Measurements from ENCODE around the gene SHBG. TPM values are rescaled to one million over a fixed set of nuclear protein-coding genes. Genes with fewer than 3 reads are reported as not detected.

SHBG gene
- total and polyA plus RNA-seq, 2 of the 4 experiments (the other 2 are of a cell fraction): 0.36 to 0.38 TPM

- no peak for TF ChIP-seq RCOR1 (IDR thresholded peaks at IDR 0.05; ENCODE audit: insufficient replicate concordance, low read length)
- no peak for TF ChIP-seq RFX5 (IDR thresholded peaks at IDR 0.05; ENCODE audit: low read depth, low read length)
- no peak for TF ChIP-seq USF2 (IDR thresholded peaks at IDR 0.05; ENCODE audit: low read depth, low read length)
- no peak for TF ChIP-seq POLR2A (IDR thresholded peaks at IDR 0.05; ENCODE audit: low read depth, low read length)
- no peak for TF ChIP-seq MAFK (IDR thresholded peaks at IDR 0.05; ENCODE audit: low read depth, low read length)
- TF ChIP-seq CHD1 (IDR thresholded peaks at IDR 0.05; ENCODE audit: low read depth, low read length): no peak
Observed at GRCh38 chr17:7615265-7615747, 14.6 kb upstream of the SHBG start (continued).

- Histone ChIP-seq H3K4ac (ENCODE audit: low read depth, low read length) (no peak overlapping the region), H2BK5ac (ENCODE audit: low read depth, low read length, poor library complexity, severe bottlenecking) (no peak overlapping the region), H4K20me1 (ENCODE audit: insufficient read depth, low read length) (peaks cover 8% of the 10 kb centered on the region; the same call in 1 of the 2 replicates), H3K9me1 (ENCODE audit: insufficient read depth, low read length) (peaks cover 3% of the 10 kb centered on the region; the same call in 1 of the 2 replicates), H3K4me3 (ENCODE audit: insufficient read depth, low read depth, low read length) (no peak overlapping the region), H3K23ac (ENCODE audit: low read depth, low read length) (no peak overlapping the region), H2BK120ac (ENCODE audit: low read depth, low read length) (no peak overlapping the region), H3K9me3 (ENCODE audit: control insufficient read depth, insufficient read depth, low read length) (no peaks in the 10 kb centered on the region), H3K9ac (ENCODE audit: low read depth, low read length) (no peak overlapping the region), H2AK5ac (ENCODE audit: low read depth, low read length) (no peak overlapping the region), H2AFZ (replicated peaks; ENCODE audit: low read length, poor library complexity) (no peak overlapping the region), H2BK15ac (ENCODE audit: low read depth, low read length) (no peak overlapping the region), H3K4me2 (ENCODE audit: low read depth, low read length) (no peak overlapping the region), H3K27me3 (ENCODE audit: control insufficient read depth, insufficient read depth, low read length) (no peaks in the 10 kb centered on the region; the same call in 1 of the 2 replicates), H3K18ac (ENCODE audit: low read depth, low read length) (no peak overlapping the region), H3K36me3 (ENCODE audit: control insufficient read depth, insufficient read depth, low read length) (no peaks in the 10 kb centered on the region), H3K4me1 (ENCODE audit: control insufficient read depth, insufficient read depth, low read length) (peaks cover 1% of the 10 kb centered on the region; the same call in 1 of the 2 replicates), H3K14ac (replicated peaks; ENCODE audit: low read depth, low read length) (no peak overlapping the region), H3K79me1 (ENCODE audit: low read depth in 1 of 2, low read length in 2 of 2) (peaks cover 6 to 7% of the 10 kb centered on the region in 2 experiments; a peak in 3 of 4 replicates), H2BK20ac (ENCODE audit: low read depth, low read length) (no peak overlapping the region), H3K27ac (ENCODE audit: insufficient read depth, low read length) (no peak overlapping the region), H4K91ac (ENCODE audit: insufficient read depth, low read depth, low read length) (no peak overlapping the region), H2AK9ac (replicated peaks; ENCODE audit: low read depth, low read length, poor library complexity) (no peak overlapping the region), H4K5ac (ENCODE audit: low read depth, low read length) (no peak overlapping the region), H3K56ac (ENCODE audit: extremely low read depth, insufficient read depth, low read length) (no peak overlapping the region), H4K8ac (ENCODE audit: low read depth in 2 of 2, low read length in 2 of 2) (no peak overlapping the region)
- ChIA-PET CTCF (interaction anchor here (1.4 kb wide), 1 partner anchor 14 kb away, joined by 3 read pairs; no protein-coding TSS in a partner anchor), POLR2A (ENCODE audit: unreplicated experiment) (no interaction called here)
- intact Hi-C loops (cut with micrococcal nuclease) (no loop called here), dilution Hi-C loops (cut with HindIII; ENCODE audit: low sequenced_read_pairs, unreplicated experiment) (no loop called here), in situ Hi-C loops (cut with MboI; ENCODE audit: low sequenced_read_pairs) (no loop called here)
- ATAC-seq (ENCODE audit: low read depth) (no peak), DNase-seq (no peak)
- BruUV-seq (replicated peaks): no TSS peak
- TF ChIP-seq BHLHE40 (IDR thresholded peaks at IDR 0.05; ENCODE audit: low read depth, low read length) (no peak), POLR2A (IDR thresholded peaks at IDR 0.05; ENCODE audit: low read depth, low read length) (no peak), RCOR1 (IDR thresholded peaks at IDR 0.05; ENCODE audit: insufficient replicate concordance, low read length) (no peak), MXI1 (IDR thresholded peaks at IDR 0.05; ENCODE audit: borderline replicate concordance, low read depth, low read length) (no peak), MAFK (IDR thresholded peaks at IDR 0.05; ENCODE audit: low read depth, low read length) (no peak)
- 100% methylated on average over 1 of the region's 5 CpGs; no CpG with 5 or more reads in 1 of the 2 experiments for WGBS, 2 experiments (ENCODE audit: extremely low coverage in 2 of 2, insufficient read length in 1 of 2)
Observed at GRCh38 chr17:7618608-7619007, 11.3 kb upstream of the SHBG start.
